Liver (tissue), 3 donors: ENCODE results near the gene CTNNA2.

ENCODE experiments used
- ATF3 ChIP-seq: IDR thresholded peaks from 2 replicates; pipeline ENCODE4 v1.6.1; 2016; ENCODE audit warnings: antibody characterized with exemption
- EGR1 ChIP-seq, 2 donors: IDR thresholded peaks; 2 replicates each; pipeline ENCODE4 v1.6.1; 2016 to 2018; ENCODE audit warnings: antibody characterized with exemption in 2 of 2, low read depth in 2 of 2
- GABPA ChIP-seq, 2 donors: IDR thresholded peaks in 1 of 2; conservative IDR thresholded peaks in 1 of 2; 2 replicates each; pipeline ENCODE4 v1.6.1; 2016; ENCODE audit warnings: antibody characterized with exemption in 2 of 2, mild to moderate bottlenecking in 1 of 2, moderate library complexity in 1 of 2
- MAX ChIP-seq: IDR thresholded peaks from 2 replicates; pipeline ENCODE4 v1.6.1; 2016; ENCODE audit warnings: antibody characterized with exemption
- NR2F2 ChIP-seq: IDR thresholded peaks from 2 replicates; pipeline ENCODE4 v1.6.1; 2016; ENCODE audit warnings: antibody characterized with exemption
- RAD21 ChIP-seq, 2 donors: IDR thresholded peaks; 2 replicates each; pipeline ENCODE4 v1.6.1; 2016; ENCODE audit warnings: antibody characterized with exemption in 2 of 2, mild to moderate bottlenecking in 2 of 2
- REST ChIP-seq: IDR thresholded peaks from 2 replicates; pipeline ENCODE4 v1.6.1; 2016; ENCODE audit warnings: antibody characterized with exemption, mild to moderate bottlenecking
- SP1 ChIP-seq: IDR thresholded peaks from 2 replicates; pipeline ENCODE4 v1.6.1; 2018; ENCODE audit warnings: antibody characterized with exemption, mild to moderate bottlenecking
- TAF1 ChIP-seq: conservative IDR thresholded peaks from 2 replicates; pipeline ENCODE4 v1.6.1; 2016; ENCODE audit warnings: antibody characterized with exemption, mild to moderate bottlenecking
- TF ChIP-seq, protein P1 (sequence below): fragments of 150-350 bp; IDR thresholded peaks from 2 replicates; pipeline ENCODE4 v1.5.1; 2017; ENCODE audit warnings: improper control_type of control experiment, low read depth, low read length; ENCODE audit not compliant: missing input control
- donor health status: healthy.
- donor health status: healthy.

GRCh38 chr2:80519699-80520291 lies 1006.9 kb downstream of the CTNNA2 start:
- TF ChIP-seq, protein P1, sequence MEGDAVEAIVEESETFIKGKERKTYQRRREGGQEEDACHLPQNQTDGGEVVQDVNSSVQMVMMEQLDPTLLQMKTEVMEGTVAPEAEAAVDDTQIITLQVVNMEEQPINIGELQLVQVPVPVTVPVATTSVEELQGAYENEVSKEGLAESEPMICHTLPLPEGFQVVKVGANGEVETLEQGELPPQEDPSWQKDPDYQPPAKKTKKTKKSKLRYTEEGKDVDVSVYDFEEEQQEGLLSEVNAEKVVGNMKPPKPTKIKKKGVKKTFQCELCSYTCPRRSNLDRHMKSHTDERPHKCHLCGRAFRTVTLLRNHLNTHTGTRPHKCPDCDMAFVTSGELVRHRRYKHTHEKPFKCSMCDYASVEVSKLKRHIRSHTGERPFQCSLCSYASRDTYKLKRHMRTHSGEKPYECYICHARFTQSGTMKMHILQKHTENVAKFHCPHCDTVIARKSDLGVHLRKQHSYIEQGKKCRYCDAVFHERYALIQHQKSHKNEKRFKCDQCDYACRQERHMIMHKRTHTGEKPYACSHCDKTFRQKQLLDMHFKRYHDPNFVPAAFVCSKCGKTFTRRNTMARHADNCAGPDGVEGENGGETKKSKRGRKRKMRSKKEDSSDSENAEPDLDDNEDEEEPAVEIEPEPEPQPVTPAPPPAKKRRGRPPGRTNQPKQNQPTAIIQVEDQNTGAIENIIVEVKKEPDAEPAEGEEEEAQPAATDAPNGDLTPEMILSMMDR = no peak
- TF ChIP-seq MAX (no peak), NR2F2 (no peak), GABPA (IDR thresholded peaks at IDR 0.05 in 1 of 2, conservative IDR thresholded peaks at IDR 0.05 in 1 of 2) (no peak), REST (no peak), TAF1 (no peak), SP1 (no peak), EGR1 (IDR thresholded peaks at IDR 0.05; ENCODE audit: low read depth in 2 of 2) (no peak), ATF3 (no peak), RAD21 (IDR thresholded peaks at IDR 0.05) (no peak)
